ENCODE results near the gene ARPC2. TPM values are rescaled to one million over a fixed set of nuclear protein-coding genes. Genes with fewer than 3 reads are reported as not detected.

The ARPC2 gene
- total RNA-seq, 4 donors from 2014 or later, result 181 to 231 (median 193) TPM

DNA sequence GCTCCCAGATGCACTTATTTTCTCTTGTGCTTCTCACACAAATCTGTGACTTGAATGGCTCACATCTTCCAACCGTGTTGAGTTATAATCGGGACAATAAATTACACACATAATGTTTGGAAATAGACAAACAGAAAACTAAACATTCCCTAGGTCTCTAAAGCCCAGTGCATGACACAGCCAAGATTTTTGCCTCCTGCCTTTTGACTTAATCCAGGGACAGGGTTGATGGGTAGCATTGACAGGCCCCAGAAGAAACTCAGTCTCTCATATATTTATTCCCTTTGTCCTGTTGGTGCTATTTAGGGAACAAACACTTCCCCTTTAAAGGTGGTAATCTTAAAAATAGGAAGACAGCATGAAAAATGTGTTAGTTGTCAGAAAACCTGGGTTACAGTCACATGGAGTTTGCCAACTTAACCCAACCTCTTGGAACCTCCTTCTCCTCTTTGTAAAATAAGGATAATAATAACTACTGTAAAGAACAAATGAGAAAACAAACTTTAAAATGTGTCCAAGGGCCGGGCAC is 24.0 kb upstream of the ARPC2 start:
- in situ Hi-C loops (cut with MboI; ENCODE audit: low sequenced_read_pairs in 4 of 4) (loop anchor here in 1 of 4 donors (25.0 kb wide), 1 partner anchor 169 kb away; the partner anchor contains the start of gene CATIP), intact Hi-C loops (cut with DNase I; ENCODE audit: low total_unique reads) (no loop called here)
- no peaks in the 10 kb centered on the region for H3K27me3 ChIP-seq
- H3K9me3 ChIP-seq, result no peaks in the 10 kb centered on the region
- H3K36me3 ChIP-seq, result no peaks in the 10 kb centered on the region
- TF ChIP-seq POLR2A (IDR thresholded peaks at IDR 0.05) (no peak), CTCF (IDR thresholded peaks at IDR 0.05 in 4 of 5, conservative IDR thresholded peaks at IDR 0.05 in 1 of 5) (no peak)
- DNase-seq (no peak), ATAC-seq (no peak)
- no peak overlapping the region for H3K4me3 ChIP-seq
- no peaks in the 10 kb centered on the region for H3K4me1 ChIP-seq
- no peak overlapping the region for H3K27ac ChIP-seq

- intact Hi-C loops (cut with DNase I; ENCODE audit: low total_unique reads), result no loop called here
Observed at GRCh38 chr2:218193701-218194100, 23.3 kb upstream of the ARPC2 start.

GRCh38 chr2:218194880-218195279 is 22.1 kb upstream of the ARPC2 start:
- Histone ChIP-seq H3K4me3 (no peak overlapping the region), H3K36me3 (no peaks in the 10 kb centered on the region), H3K9me3 (no peaks in the 10 kb centered on the region), H3K27me3 (no peaks in the 10 kb centered on the region), H3K4me1 (no peaks in the 10 kb centered on the region), H3K27ac (no peak overlapping the region)
- TF ChIP-seq POLR2A (IDR thresholded peaks at IDR 0.05), result no peak
- no peak for TF ChIP-seq CTCF (IDR thresholded peaks at IDR 0.05 in 4 of 5, conservative IDR thresholded peaks at IDR 0.05 in 1 of 5)
- DNase-seq (no peak), ATAC-seq (no peak)
- intact Hi-C loops (cut with DNase I; ENCODE audit: low total_unique reads) (no loop called here), in situ Hi-C loops (cut with MboI; ENCODE audit: low sequenced_read_pairs in 4 of 4) (loop anchor here in 1 of 4 donors (25.0 kb wide), 1 partner anchor 167 kb away; the partner anchor contains the start of gene CATIP)

More at GRCh38 chr2:218193701-218194100, 23.3 kb upstream of the ARPC2 start:
- no peaks in the 10 kb centered on the region for H3K36me3 ChIP-seq
- no peaks in the 10 kb centered on the region for H3K4me1 ChIP-seq
- TF ChIP-seq POLR2A (IDR thresholded peaks at IDR 0.05) (no peak), CTCF (IDR thresholded peaks at IDR 0.05 in 4 of 5, conservative IDR thresholded peaks at IDR 0.05 in 1 of 5) (no peak)
- no peak for ATAC-seq
- no peak for DNase-seq
- no peak overlapping the region for H3K27ac ChIP-seq
- in situ Hi-C loops (cut with MboI; ENCODE audit: low sequenced_read_pairs in 4 of 4), result loop anchor here in 1 of 4 donors (25.0 kb wide), 1 partner anchor 169 kb away; the partner anchor contains the start of gene CATIP
- no peak overlapping the region for H3K4me3 ChIP-seq
- no peaks in the 10 kb centered on the region for H3K27me3 ChIP-seq
- no peaks in the 10 kb centered on the region for H3K9me3 ChIP-seq

DNA sequence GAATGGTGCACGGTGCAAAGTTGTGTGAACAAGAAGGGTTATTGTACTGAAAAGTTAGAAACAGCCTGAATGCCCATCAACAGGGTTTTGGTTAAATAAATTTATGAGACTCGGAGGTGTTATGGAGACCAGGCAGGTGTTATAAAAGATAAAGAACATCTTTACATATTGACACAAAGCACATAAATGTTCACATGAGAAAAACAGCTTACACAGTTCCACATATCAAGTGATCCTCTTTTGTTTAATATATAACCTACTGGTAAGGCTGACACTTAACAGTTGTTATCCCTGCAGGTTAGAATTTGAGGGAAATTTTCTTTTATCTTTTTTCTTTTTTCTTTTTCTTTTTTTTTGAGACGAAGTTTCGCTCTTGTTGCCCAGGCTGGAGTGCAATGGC is 20.0 kb upstream of the ARPC2 start:
- ATAC-seq, result no peak
- intact Hi-C loops (cut with DNase I; ENCODE audit: low total_unique reads), result no loop called here
- in situ Hi-C loops (cut with MboI; ENCODE audit: low sequenced_read_pairs in 4 of 4), result loop anchor here in 1 of 4 donors (25.0 kb wide), 1 partner anchor 165 kb away; the partner anchor contains the start of gene CATIP

More for the DNA sequence above, 20.0 kb upstream of the ARPC2 start:
- no peaks in the 10 kb centered on the region for H3K9me3 ChIP-seq
- no peak overlapping the region for H3K4me3 ChIP-seq
- no peak overlapping the region for H3K27ac ChIP-seq
- no peaks in the 10 kb centered on the region for H3K36me3 ChIP-seq
- H3K27me3 ChIP-seq, result no peaks in the 10 kb centered on the region
- no peaks in the 10 kb centered on the region for H3K4me1 ChIP-seq
- no peak for DNase-seq
- no peak for TF ChIP-seq POLR2A (IDR thresholded peaks at IDR 0.05)
- no peak for TF ChIP-seq CTCF (IDR thresholded peaks at IDR 0.05 in 4 of 5, conservative IDR thresholded peaks at IDR 0.05 in 1 of 5)

All from gastrocnemius medialis (tissue), 4 donors.